IMR-90 (cell line): ENCODE measurements around the gene USP54. TPM values are rescaled to one million over a fixed set of nuclear protein-coding genes. Genes with fewer than 3 reads are reported as not detected.

Source experiments
- ATAC-seq: fragments of 200-7000 bp; cut with Tn5 transposase; 2 replicates; pipeline ENCODE4 v1.9.1; 2020; ENCODE audit warnings: low read depth, mild to moderate bottlenecking, moderate library complexity
- BruUV-seq: library from RNA; stranded (reverse); fragments of 400-500 nt; replicated peaks from 2 replicates; lab custom pipeline; 2021; lab: Mats Ljungman, UMichigan
- CTCF ChIA-PET: fragments of 300-600 bp; formaldehyde crosslinking; extraction: SDS; loops from one replicate; lab custom pipeline; 2021; ENCODE audit warnings: antibody characterized with exemption; lab: Yijun Ruan, JAX
- POLR2A ChIA-PET: fragments of 300-600 bp; sonication (Branson Sonifier 250); formaldehyde crosslinking; loops from one replicate; lab custom pipeline; 2022; ENCODE audit warnings: antibody characterized with exemption; ENCODE audit not compliant: unreplicated experiment; lab: Charles Lee
- DNase-seq: peaks from one replicate; pipeline ENCODE4 v3.0.0; 2013
- H2AFZ ChIP-seq: replicated peaks from 2 replicates; pipeline ENCODE3; 2013; ENCODE audit warnings: low read length, mild to moderate bottlenecking; ENCODE audit not compliant: poor library complexity
- H2AK5ac ChIP-seq: 2 replicates; pipeline ENCODE4 v1.6.1; 2013; ENCODE audit warnings: low read depth, low read length, inconsistent platforms
- H2AK9ac ChIP-seq: replicated peaks from 2 replicates; pipeline ENCODE3; 2013; ENCODE audit warnings: mild to moderate bottlenecking, low read depth, low read length, moderate library complexity; ENCODE audit not compliant: poor library complexity
- H2BK120ac ChIP-seq: 2 replicates; pipeline ENCODE4 v1.6.1; 2013; ENCODE audit warnings: low read depth, low read length, inconsistent platforms
- H2BK15ac ChIP-seq: 3 replicates; pipeline ENCODE4 v1.6.1; 2013; ENCODE audit warnings: low read depth, low read length, inconsistent platforms
- H2BK20ac ChIP-seq: 2 replicates; pipeline ENCODE4 v1.6.1; 2013; ENCODE audit warnings: low read depth, mild to moderate bottlenecking, inconsistent platforms, low read length, moderate library complexity
- H2BK5ac ChIP-seq: 2 replicates; pipeline ENCODE4 v1.6.1; 2013; ENCODE audit warnings: mild to moderate bottlenecking, low read depth, low read length, inconsistent platforms; ENCODE audit not compliant: poor library complexity, severe bottlenecking
- H3K14ac ChIP-seq: replicated peaks from 2 replicates; pipeline ENCODE4 v1.6.1; 2013; ENCODE audit warnings: low read depth, low read length, inconsistent platforms
- H3K18ac ChIP-seq: 2 replicates; pipeline ENCODE4 v1.6.1; 2013; ENCODE audit warnings: low read depth, low read length, control low read depth
- H3K23ac ChIP-seq: 2 replicates; pipeline ENCODE4 v1.6.1; 2013; ENCODE audit warnings: low read depth, low read length, inconsistent platforms
- H3K27ac ChIP-seq: 2 replicates; pipeline ENCODE4 v1.5.1; 2013; ENCODE audit warnings: mild to moderate bottlenecking, control low read depth, low read length; ENCODE audit not compliant: insufficient read depth
- H3K27me3 ChIP-seq: 2 replicates; pipeline ENCODE4 v1.6.1; 2013; ENCODE audit warnings: low read length; ENCODE audit not compliant: control insufficient read depth, insufficient read depth
- H3K36me3 ChIP-seq: 2 replicates; pipeline ENCODE4 v1.6.1; 2013; ENCODE audit warnings: low read length, mixed read lengths; ENCODE audit not compliant: control insufficient read depth, insufficient read depth
- H3K4ac ChIP-seq: 2 replicates; pipeline ENCODE4 v1.6.1; 2013; ENCODE audit warnings: low read depth, low read length, inconsistent platforms
- H3K4me1 ChIP-seq: 2 replicates; pipeline ENCODE4 v1.6.1; 2013; ENCODE audit warnings: low read length, mixed read lengths; ENCODE audit not compliant: control insufficient read depth, insufficient read depth
- H3K4me2 ChIP-seq: 2 replicates; pipeline ENCODE4 v1.6.1; 2013; ENCODE audit warnings: low read depth, mild to moderate bottlenecking, control low read depth, low read length, moderate library complexity
- H3K4me3 ChIP-seq: 2 replicates; pipeline ENCODE4 v1.5.1; 2013; ENCODE audit warnings: low read depth, mild to moderate bottlenecking, control low read depth, low read length, moderate library complexity; ENCODE audit not compliant: insufficient read depth
- H3K56ac ChIP-seq: 2 replicates; pipeline ENCODE4 v1.6.1; 2013; ENCODE audit warnings: low read length, inconsistent platforms; ENCODE audit not compliant: insufficient read depth; ENCODE audit errors: extremely low read depth
- H3K79me1 ChIP-seq, 2 experiments: 2 replicates each; pipeline ENCODE4 v1.6.1; 2013; ENCODE audit warnings: low read length in 2 of 2, inconsistent platforms in 1 of 2, low read depth in 1 of 2
- H3K9ac ChIP-seq: 2 replicates; pipeline ENCODE4 v1.6.1; 2013; ENCODE audit warnings: low read depth, low read length, control low read depth
- H3K9me1 ChIP-seq: 2 replicates; pipeline ENCODE4 v1.6.1; 2013; ENCODE audit warnings: low read length, inconsistent platforms; ENCODE audit not compliant: insufficient read depth
- H3K9me3 ChIP-seq: 2 replicates; pipeline ENCODE4 v1.6.1; 2013; ENCODE audit warnings: low read length; ENCODE audit not compliant: control insufficient read depth, insufficient read depth
- H4K20me1 ChIP-seq: 2 replicates; pipeline ENCODE4 v1.6.1; 2013; ENCODE audit warnings: low read length, inconsistent platforms; ENCODE audit not compliant: insufficient read depth
- H4K5ac ChIP-seq: 2 replicates; pipeline ENCODE4 v1.6.1; 2013; ENCODE audit warnings: mild to moderate bottlenecking, low read depth, low read length, control low read depth
- H4K8ac ChIP-seq, 2 experiments: 2 replicates each; pipeline ENCODE4 v1.6.1; 2013; ENCODE audit warnings: low read depth in 2 of 2, low read length in 2 of 2, control low read depth in 1 of 2, inconsistent platforms in 1 of 2
- H4K91ac ChIP-seq: 2 replicates; pipeline ENCODE4 v1.6.1; 2013; ENCODE audit warnings: low read depth, low read length, inconsistent platforms; ENCODE audit not compliant: insufficient read depth
- BHLHE40 ChIP-seq: fragments of 150-350 bp; IDR thresholded peaks from 2 replicates; pipeline ENCODE4 v1.6.1; 2016; ENCODE audit warnings: mild to moderate bottlenecking, low read depth, low read length
- CEBPB ChIP-seq: IDR thresholded peaks from 2 replicates; pipeline ENCODE4 v1.6.1; 2012; ENCODE audit warnings: low read depth, low read length, improper control_type of control experiment
- CHD1 ChIP-seq: IDR thresholded peaks from 2 replicates; pipeline ENCODE4 v1.6.1; 2012; ENCODE audit warnings: low read depth, low read length, improper control_type of control experiment
- FOS ChIP-seq: fragments of 150-350 bp; IDR thresholded peaks from 2 replicates; pipeline ENCODE4 v1.6.1; 2016; ENCODE audit warnings: low read depth, low read length
- MAFK ChIP-seq: IDR thresholded peaks from 2 replicates; pipeline ENCODE4 v1.6.1; 2012; ENCODE audit warnings: low read depth, low read length, improper control_type of control experiment
- MAZ ChIP-seq: IDR thresholded peaks from 2 replicates; pipeline ENCODE4 v1.6.1; 2012; ENCODE audit warnings: low read depth, mild to moderate bottlenecking, low read length, improper control_type of control experiment, moderate library complexity, borderline replicate concordance
- MXI1 ChIP-seq: IDR thresholded peaks from 2 replicates; pipeline ENCODE4 v1.6.1; 2012; ENCODE audit warnings: low read depth, mild to moderate bottlenecking, low read length, moderate library complexity, borderline replicate concordance
- NFE2L2 ChIP-seq: fragments of 150-350 bp; IDR thresholded peaks from 2 replicates; pipeline ENCODE4 v1.6.1; 2016; ENCODE audit warnings: low read depth, mild to moderate bottlenecking, low read length
- POLR2A ChIP-seq: IDR thresholded peaks from 2 replicates; pipeline ENCODE4 v1.6.1; 2012; ENCODE audit warnings: mild to moderate bottlenecking, low read depth, low read length
- RAD21 ChIP-seq: IDR thresholded peaks from 2 replicates; pipeline ENCODE4 v1.6.1; 2012; ENCODE audit warnings: low read length, improper control_type of control experiment
- RCOR1 ChIP-seq: IDR thresholded peaks from 2 replicates; pipeline ENCODE4 v1.6.1; 2012; ENCODE audit warnings: mild to moderate bottlenecking, low read length, improper control_type of control experiment; ENCODE audit not compliant: insufficient replicate concordance
- RFX5 ChIP-seq: IDR thresholded peaks from 2 replicates; pipeline ENCODE4 v1.8.0; 2012; ENCODE audit warnings: low read depth, mild to moderate bottlenecking, low read length, moderate library complexity
- SMC3 ChIP-seq: fragments of 150-350 bp; IDR thresholded peaks from 2 replicates; pipeline ENCODE4 v1.6.1; 2016; ENCODE audit warnings: low read depth, mild to moderate bottlenecking, antibody characterized with exemption, low read length, moderate library complexity
- USF2 ChIP-seq: fragments of 150-350 bp; IDR thresholded peaks from 2 replicates; pipeline ENCODE4 v1.6.1; 2017; ENCODE audit warnings: mild to moderate bottlenecking, antibody characterized with exemption, low read length, low read depth
- WGBS, 2 experiments: methylation state at CpG; one replicate each; pipeline versions ENCODE4 v1.1.5 to v1.1.7; 2013; ENCODE audit warnings: missing lambda C conversion rate in 2 of 2; ENCODE audit not compliant: insufficient read length in 1 of 2; ENCODE audit errors: extremely low coverage in 2 of 2; 5-methylcytosine and 5-hydroxymethylcytosine counted together
- dilution Hi-C: fragments of 300-500 bp; cut with HindIII; formaldehyde crosslinking; loops from one replicate; pipeline ENCODE4 v1.14.3; 2018; ENCODE audit warnings: low sequenced_read_pairs; ENCODE audit not compliant: unreplicated experiment
- in situ Hi-C: fragments of 300-500 bp; cut with MboI; formaldehyde crosslinking; loops from 3 replicates; pipeline ENCODE4 v1.14.3; 2019; ENCODE audit warnings: low sequenced_read_pairs, inconsistent platforms, mixed read lengths
- intact Hi-C: fragments of 100-400 bp; cut with micrococcal nuclease; formaldehyde crosslinking; loops from 2 replicates; pipeline ENCODE4 v1.10.0; 2022
- polyA plus RNA-seq, 3 experiments: library from polyadenylated mRNA; depleted of rRNA; stranded (reverse); fragments of >200 nt; gene quantifications; 2 replicates each; pipeline ENCODE4 v1.2.3, GENCODE V29; 2012; ENCODE audit warnings: low replicate concordance in 1 of 3
- total RNA-seq: library from RNA; depleted of rRNA; stranded (reverse); fragments of >200 nt; gene quantifications from 2 replicates; pipeline ENCODE4 v1.2.3, GENCODE V29; 2012
- TF ChIP-seq, protein P1 (sequence below): fragments of 150-350 bp; IDR thresholded peaks from 2 replicates; pipeline ENCODE4 v1.6.1; 2016; ENCODE audit warnings: low read depth, mild to moderate bottlenecking, low read length, moderate library complexity, borderline replicate concordance

The USP54 gene
- total and polyA plus RNA-seq, 2 of the 4 experiments (the other 2 are of a cell fraction) = 4.0 to 7.9 TPM

GRCh38 chr10:73552819-73553715 is 38.1 kb downstream of the USP54 start:
- no peak overlapping the region for H3K4me2 ChIP-seq
- H3K56ac ChIP-seq = no peak overlapping the region
- no CpG with 5 or more reads among the region's 3 CpGs for WGBS, 2 experiments
- no peaks in the 10 kb centered on the region for H3K27me3 ChIP-seq
- BruUV-seq = no TSS peak
- ChIA-PET CTCF (interaction anchor here (1.0 kb wide), 1 partner anchor 9 kb away, joined by 3 read pairs; no protein-coding TSS in a partner anchor), POLR2A (no interaction called here)
- no peak overlapping the region for H4K5ac ChIP-seq
- in situ Hi-C loops (no loop called here), dilution Hi-C loops (no loop called here), intact Hi-C loops (loop anchor here (5.0 kb wide), 1 partner anchor 59 kb away; no protein-coding TSS in a partner anchor)
- no peak overlapping the region for H4K91ac ChIP-seq
- no peaks in the 10 kb centered on the region for H4K20me1 ChIP-seq
- H3K18ac ChIP-seq = no peak overlapping the region
- H2AFZ ChIP-seq = no peak overlapping the region
- DNase-seq (no peak), ATAC-seq (no peak)
- H3K9ac ChIP-seq = no peak overlapping the region
- no peaks in the 10 kb centered on the region for H3K4me1 ChIP-seq
- H3K4ac ChIP-seq = no peak overlapping the region
- H2AK5ac ChIP-seq = no peak overlapping the region
- no peak overlapping the region for H2AK9ac ChIP-seq
- H3K27ac ChIP-seq = no peak overlapping the region
- H2BK15ac ChIP-seq = no peak overlapping the region
- H3K23ac ChIP-seq = no peak overlapping the region
- H3K79me1 ChIP-seq = no peaks in the 10 kb centered on the region
- no peaks in the 10 kb centered on the region for H3K9me1 ChIP-seq
- no peak overlapping the region for H2BK120ac ChIP-seq
- H3K14ac ChIP-seq = no peak overlapping the region
- no peak overlapping the region for H3K4me3 ChIP-seq
- no peak overlapping the region for H2BK20ac ChIP-seq
- H3K36me3 ChIP-seq = no peaks in the 10 kb centered on the region
- H3K9me3 ChIP-seq = no peaks in the 10 kb centered on the region
- H2BK5ac ChIP-seq = no peak overlapping the region
- no peak overlapping the region for H4K8ac ChIP-seq
- TF ChIP-seq CEBPB (no peak), SMC3 (no peak), USF2 (no peak), RFX5 (no peak), CHD1 (no peak), POLR2A (no peak), RCOR1 (no peak), MAFK (no peak), NFE2L2 (no peak), BHLHE40 (no peak), RAD21 (no peak), MAZ (no peak), FOS (no peak), MXI1 (no peak)
- TF ChIP-seq, protein P1, sequence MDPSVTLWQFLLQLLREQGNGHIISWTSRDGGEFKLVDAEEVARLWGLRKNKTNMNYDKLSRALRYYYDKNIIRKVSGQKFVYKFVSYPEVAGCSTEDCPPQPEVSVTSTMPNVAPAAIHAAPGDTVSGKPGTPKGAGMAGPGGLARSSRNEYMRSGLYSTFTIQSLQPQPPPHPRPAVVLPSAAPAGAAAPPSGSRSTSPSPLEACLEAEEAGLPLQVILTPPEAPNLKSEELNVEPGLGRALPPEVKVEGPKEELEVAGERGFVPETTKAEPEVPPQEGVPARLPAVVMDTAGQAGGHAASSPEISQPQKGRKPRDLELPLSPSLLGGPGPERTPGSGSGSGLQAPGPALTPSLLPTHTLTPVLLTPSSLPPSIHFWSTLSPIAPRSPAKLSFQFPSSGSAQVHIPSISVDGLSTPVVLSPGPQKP = no peak
